Right lung (tissue), 5 donors: ENCODE results near the gene RNF17. TPM values are rescaled to one million over a fixed set of nuclear protein-coding genes. Genes with fewer than 3 reads are reported as not detected.

ENCODE experiments used
- polyA plus RNA-seq, 5 donors: library from polyadenylated mRNA; unstranded; fragments of 120-200 nt; gene quantifications; one replicate each; pipeline versions ENCODE4 v1.2.1 to v1.2.3, GENCODE V29; 2013; ENCODE audit warnings: inconsistent platforms in 1 of 5, low replicate concordance in 1 of 5; ENCODE audit not compliant: insufficient read length in 5 of 5, insufficient read depth in 1 of 5

RNF17 gene
- polyA plus RNA-seq, 5 donors = 0.12 to 0.45 (median 0.20) TPM; not detected in 1

Other genes starting within 250 kb of the RNF17 start
- under 1 TPM in 3 of 5 donors, not detected in 2; 0.03 to 0.21 (median 0.04) TPM for gene ATP12A, start 83.8 kb upstream of the RNF17 start, polyA plus RNA-seq